Transverse colon (tissue), 4 donors: ENCODE data around the gene E2F2. TPM values are rescaled to one million over a fixed set of nuclear protein-coding genes. Genes with fewer than 3 reads are reported as not detected.

ENCODE experiments used
- DNase-seq: peaks from one replicate; pipeline ENCODE4 v3.0.0-alpha.2; 2019
- H3K27ac ChIP-seq, 4 donors: fragments of 200-600 bp; sonication (generic); 2 replicates each; pipeline ENCODE4 v1.5.1; 2016 to 2018; ENCODE audit warnings: inconsistent platforms in 4 of 4
- H3K27me3 ChIP-seq: fragments of 200-600 bp; sonication (generic); 2 replicates; pipeline ENCODE4 v1.5.1; 2017; ENCODE audit warnings: inconsistent platforms
- H3K36me3 ChIP-seq, 4 donors: fragments of 200-600 bp; sonication (generic); 2 replicates each; pipeline ENCODE4 v1.5.1; 2017 to 2019; ENCODE audit warnings: inconsistent platforms in 4 of 4
- H3K4me1 ChIP-seq, 4 donors: fragments of 200-600 bp; sonication (generic); 2 replicates each; pipeline ENCODE4 v1.5.1; 2017 to 2020; ENCODE audit warnings: inconsistent platforms in 4 of 4
- H3K4me3 ChIP-seq, 4 donors: fragments of 200-600 bp; sonication (generic); 1 replicate in 1 of 4; 2 replicates in 3 of 4; pipeline versions ENCODE4 v1.5.1 to v1.6.1; 2017 to 2019; ENCODE audit warnings: inconsistent platforms in 4 of 4
- H3K9me3 ChIP-seq, 2 donors: fragments of 200-600 bp; sonication (generic); 2 replicates each; pipeline ENCODE4 v1.5.1; 2017 to 2019; ENCODE audit warnings: inconsistent platforms in 2 of 2
- EP300 ChIP-seq: sonication (generic); formaldehyde crosslinking; IDR thresholded peaks from one replicate; pipeline ENCODE4 v1.6.1; 2017; ENCODE audit warnings: antibody characterized with exemption, low read depth
- POLR2A ChIP-seq: fragments of 450-650 bp; IDR thresholded peaks from one replicate; pipeline ENCODE4 v1.6.1; 2016; ENCODE audit warnings: antibody characterized with exemption, mild to moderate bottlenecking, moderate library complexity
- POLR2AphosphoS5 ChIP-seq, 3 donors: sonication (generic); formaldehyde crosslinking; IDR thresholded peaks; one replicate each; pipeline ENCODE4 v1.6.1; 2016; ENCODE audit warnings: antibody characterized with exemption in 3 of 3
- WGBS, 2 donors: methylation state at CpG; one replicate each; pipeline ENCODE4 v1.1.5; 2018; ENCODE audit warnings: low coverage in 1 of 2; 5-methylcytosine and 5-hydroxymethylcytosine counted together
- in situ Hi-C, 4 donors: fragments of 200-750 bp; cut with MboI; loops; one replicate each; pipeline versions ENCODE4 v1.15.0 to v1.15.1; 2017; ENCODE audit warnings: low sequenced_read_pairs in 3 of 4, low pct_ligation_motif_present in 1 of 4, low pct_unique_long_range_greater_than_20kb in 1 of 4
- intact Hi-C: fragments of 100-400 bp; cut with DNase I; formaldehyde crosslinking; loops from one replicate; pipeline ENCODE4 v1.15.1; 2023; ENCODE audit warnings: low total_unique reads
- total RNA-seq, 4 donors: library from RNA; depleted of rRNA; stranded (reverse); fragments of >200 nt; gene quantifications; one replicate each; pipeline ENCODE4 v1.1.0, GENCODE V29; 2016
- TF ChIP-seq, protein P1 (sequence below), 5 experiments: fragments of 200-600 bp in 3 of 5; fragments of 450-650 bp in 2 of 5; sonication (generic) in 3 of 5; IDR thresholded peaks; 1 replicate in 2 of 5; 2 replicates in 3 of 5; pipeline ENCODE4 v1.5.1; 2016 to 2017; ENCODE audit warnings: antibody characterized with exemption in 5 of 5, inconsistent platforms in 3 of 5, mild to moderate bottlenecking in 2 of 5, moderate library complexity in 1 of 5

E2F2 gene
- total RNA-seq, 4 donors from 2014 or later, result 6.7 to 11.6 (median 8.9) TPM

GRCh38 chr1:23567996-23568607, 37.1 kb upstream of the E2F2 start:
- intact Hi-C loops, result no loop called here

GRCh38 chr1:23567629-23567995, 36.6 kb upstream of the E2F2 start:
- in situ Hi-C loops, result no loop called here
- no peak for DNase-seq
- intact Hi-C loops, result no loop called here
- peaks cover 11 to 42% (median 31%) of the 10 kb centered on the region in 4 donors for H3K4me1 ChIP-seq
- H3K36me3 ChIP-seq, result no peaks in the 10 kb centered on the region
- TF ChIP-seq EP300 (no peak), POLR2A (no peak), POLR2AphosphoS5 (IDR thresholded peaks at IDR 0.05) (no peak)
- 56 to 100% methylated on average over 3 to 15 of the region's 15 CpGs for WGBS, 2 donors
- peaks cover 3% of the 10 kb centered on the region for H3K27me3 ChIP-seq
- no peaks in the 10 kb centered on the region for H3K9me3 ChIP-seq
- H3K27ac ChIP-seq, result peak overlapping the region; percentile 73 to 84 (median 76)
- peak overlapping the region in 3 of 4 donors; percentile 50 to 66 (median 54) for H3K4me3 ChIP-seq

More at GRCh38 chr1:23567996-23568607, 37.1 kb upstream of the E2F2 start:
- WGBS, 2 donors, result 1% methylated on average over 38 of the region's 66 CpGs; no CpG with 5 or more reads in 1 of the 2 donors
- Histone ChIP-seq H3K4me1 (peaks cover 11 to 37% (median 27%) of the 10 kb centered on the region in 4 donors), H3K27me3 (peaks cover 3% of the 10 kb centered on the region), H3K4me3 (peak overlapping the region; percentile 50 to 66 (median 54)), H3K36me3 (no peaks in the 10 kb centered on the region), H3K9me3 (no peaks in the 10 kb centered on the region), H3K27ac (peak overlapping the region; percentile 73 to 84 (median 76))
- in situ Hi-C loops, result no loop called here
- peak; percentile 44 for DNase-seq
- TF ChIP-seq POLR2A, result no peak
- TF ChIP-seq EP300, result no peak
- TF ChIP-seq, protein P1, sequence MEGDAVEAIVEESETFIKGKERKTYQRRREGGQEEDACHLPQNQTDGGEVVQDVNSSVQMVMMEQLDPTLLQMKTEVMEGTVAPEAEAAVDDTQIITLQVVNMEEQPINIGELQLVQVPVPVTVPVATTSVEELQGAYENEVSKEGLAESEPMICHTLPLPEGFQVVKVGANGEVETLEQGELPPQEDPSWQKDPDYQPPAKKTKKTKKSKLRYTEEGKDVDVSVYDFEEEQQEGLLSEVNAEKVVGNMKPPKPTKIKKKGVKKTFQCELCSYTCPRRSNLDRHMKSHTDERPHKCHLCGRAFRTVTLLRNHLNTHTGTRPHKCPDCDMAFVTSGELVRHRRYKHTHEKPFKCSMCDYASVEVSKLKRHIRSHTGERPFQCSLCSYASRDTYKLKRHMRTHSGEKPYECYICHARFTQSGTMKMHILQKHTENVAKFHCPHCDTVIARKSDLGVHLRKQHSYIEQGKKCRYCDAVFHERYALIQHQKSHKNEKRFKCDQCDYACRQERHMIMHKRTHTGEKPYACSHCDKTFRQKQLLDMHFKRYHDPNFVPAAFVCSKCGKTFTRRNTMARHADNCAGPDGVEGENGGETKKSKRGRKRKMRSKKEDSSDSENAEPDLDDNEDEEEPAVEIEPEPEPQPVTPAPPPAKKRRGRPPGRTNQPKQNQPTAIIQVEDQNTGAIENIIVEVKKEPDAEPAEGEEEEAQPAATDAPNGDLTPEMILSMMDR (IDR thresholded peaks at IDR 0.05), result no peak
- no peak for TF ChIP-seq POLR2AphosphoS5 (IDR thresholded peaks at IDR 0.05)

DNA sequence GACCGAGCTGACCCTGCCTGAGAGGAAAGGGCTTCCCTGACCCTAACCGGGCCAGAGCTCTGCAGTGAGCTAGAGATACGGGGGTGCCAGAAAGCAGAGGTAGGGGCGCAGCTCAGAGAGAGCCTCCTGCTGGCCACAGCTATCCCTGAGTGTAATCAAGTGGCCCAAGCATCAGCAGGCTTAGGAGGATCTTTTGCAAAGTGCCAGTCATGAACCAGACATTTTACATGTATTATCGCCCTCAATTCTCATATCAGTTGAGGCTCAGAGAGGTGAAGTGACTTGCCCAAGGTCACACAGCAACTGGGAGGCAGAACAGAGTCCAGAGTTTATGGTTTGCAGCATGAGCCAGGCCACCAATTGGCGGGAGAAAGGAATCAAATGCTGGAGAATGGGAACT, 35.3 kb upstream of the E2F2 start:
- peak overlapping the region in 1 of 4 donors; percentile 98 for H3K27ac ChIP-seq
- peaks cover 17 to 55% (median 42%) of the 10 kb centered on the region in 4 donors for H3K4me1 ChIP-seq
- H3K36me3 ChIP-seq, result no peaks in the 10 kb centered on the region
- H3K9me3 ChIP-seq, result no peaks in the 10 kb centered on the region
- H3K4me3 ChIP-seq, result no peak overlapping the region
- H3K27me3 ChIP-seq, result peaks cover 3% of the 10 kb centered on the region
- in situ Hi-C loops, result no loop called here
- intact Hi-C loops, result no loop called here
- TF ChIP-seq EP300, result no peak
- TF ChIP-seq, protein P1 (IDR thresholded peaks at IDR 0.05), result no peak
- no peak for TF ChIP-seq POLR2AphosphoS5 (IDR thresholded peaks at IDR 0.05)
- TF ChIP-seq POLR2A, result no peak
- DNase-seq, result no peak
- WGBS, 2 donors, result 93 to 100% methylated on average over 1 to 6 of the region's 6 CpGs

DNA sequence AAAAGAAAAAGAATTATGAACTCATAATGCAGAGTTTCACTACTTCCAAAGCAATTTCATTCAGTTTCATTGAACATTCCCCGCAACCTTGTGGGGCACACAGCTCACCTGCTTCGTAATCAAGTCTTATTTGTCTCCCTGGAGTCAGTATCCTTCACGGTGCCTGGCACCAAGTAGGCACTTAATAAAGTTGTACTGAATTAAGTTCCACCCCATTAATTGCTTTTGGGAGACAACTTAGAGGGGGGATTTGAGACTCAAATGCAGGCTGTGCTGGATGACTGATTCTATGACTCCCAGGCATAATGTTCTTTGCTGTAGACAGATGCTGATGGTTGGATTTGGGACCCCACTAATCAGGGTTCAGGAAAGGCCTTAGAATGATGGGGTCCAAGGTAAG, 34.7 kb upstream of the E2F2 start:
- no peaks in the 10 kb centered on the region for H3K36me3 ChIP-seq
- H3K4me1 ChIP-seq, result peaks cover 18 to 60% (median 46%) of the 10 kb centered on the region in 4 donors
- H3K4me3 ChIP-seq, result no peak overlapping the region
- peak overlapping the region in 2 of 4 donors; percentile 96 to 98 for H3K27ac ChIP-seq
- no peak for DNase-seq
- TF ChIP-seq EP300, result no peak
- TF ChIP-seq POLR2A, result no peak
- TF ChIP-seq, protein P1 (IDR thresholded peaks at IDR 0.05), result no peak
- no peak for TF ChIP-seq POLR2AphosphoS5 (IDR thresholded peaks at IDR 0.05)
- H3K27me3 ChIP-seq, result peaks cover 3% of the 10 kb centered on the region
- in situ Hi-C loops (no loop called here), intact Hi-C loops (no loop called here)
- 91% methylated on average over 3 of the region's 3 CpGs; no CpG with 5 or more reads in 1 of the 2 donors for WGBS, 2 donors
- no peaks in the 10 kb centered on the region for H3K9me3 ChIP-seq
